DOHH2 (cell line): Measurements from ENCODE around the gene PLSCR3.

ENCODE experiments used
- EZH2phosphoT487 ChIP-seq: fragments of 200-600 bp; sonication (generic); IDR thresholded peaks from 2 replicates; pipeline ENCODE4 v1.6.1; 2017; ENCODE audit warnings: borderline replicate concordance, mild to moderate bottlenecking, antibody characterized with exemption, low read length, moderate library complexity, mixed read lengths
- TF ChIP-seq, protein P1 (sequence below): fragments of 200-600 bp; sonication (generic); IDR thresholded peaks from one replicate; pipeline ENCODE4 v1.5.1; 2014; ENCODE audit warnings: antibody characterized with exemption, mild to moderate bottlenecking, low read depth, low read length; ENCODE audit not compliant: poor library complexity, severe bottlenecking

DNA sequence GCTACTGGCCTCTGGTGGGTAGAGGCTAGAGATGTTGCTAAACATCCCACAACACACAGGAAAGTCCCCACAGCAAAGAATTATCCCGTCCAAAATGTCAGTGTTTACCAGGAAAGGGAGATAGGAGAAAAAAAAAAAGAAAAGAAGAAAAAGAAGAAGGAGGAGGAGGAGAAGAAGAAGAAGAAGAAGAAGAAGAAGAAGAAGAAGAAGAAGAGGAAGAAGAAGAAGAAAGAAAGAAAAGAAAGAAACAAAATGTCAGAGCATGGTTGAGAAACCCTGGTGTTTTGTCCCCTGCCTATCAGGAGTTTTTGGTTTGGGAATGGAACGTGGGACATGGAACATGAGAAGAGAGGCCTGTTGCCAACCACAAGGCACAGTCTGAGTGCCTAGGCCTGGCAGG, 36.9 kb downstream of the PLSCR3 start:
- TF ChIP-seq, protein P1, sequence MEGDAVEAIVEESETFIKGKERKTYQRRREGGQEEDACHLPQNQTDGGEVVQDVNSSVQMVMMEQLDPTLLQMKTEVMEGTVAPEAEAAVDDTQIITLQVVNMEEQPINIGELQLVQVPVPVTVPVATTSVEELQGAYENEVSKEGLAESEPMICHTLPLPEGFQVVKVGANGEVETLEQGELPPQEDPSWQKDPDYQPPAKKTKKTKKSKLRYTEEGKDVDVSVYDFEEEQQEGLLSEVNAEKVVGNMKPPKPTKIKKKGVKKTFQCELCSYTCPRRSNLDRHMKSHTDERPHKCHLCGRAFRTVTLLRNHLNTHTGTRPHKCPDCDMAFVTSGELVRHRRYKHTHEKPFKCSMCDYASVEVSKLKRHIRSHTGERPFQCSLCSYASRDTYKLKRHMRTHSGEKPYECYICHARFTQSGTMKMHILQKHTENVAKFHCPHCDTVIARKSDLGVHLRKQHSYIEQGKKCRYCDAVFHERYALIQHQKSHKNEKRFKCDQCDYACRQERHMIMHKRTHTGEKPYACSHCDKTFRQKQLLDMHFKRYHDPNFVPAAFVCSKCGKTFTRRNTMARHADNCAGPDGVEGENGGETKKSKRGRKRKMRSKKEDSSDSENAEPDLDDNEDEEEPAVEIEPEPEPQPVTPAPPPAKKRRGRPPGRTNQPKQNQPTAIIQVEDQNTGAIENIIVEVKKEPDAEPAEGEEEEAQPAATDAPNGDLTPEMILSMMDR: no peak
- TF ChIP-seq EZH2phosphoT487: no peak
